Measurements from ENCODE around the gene RIMS1.

GRCh38 chr6:72389698-72390097, 503.3 kb downstream of the RIMS1 start:
- TF ChIP-seq CTCF (IDR thresholded peaks at IDR 0.05; ENCODE audit: low read length) (no peak), EZH2 (IDR thresholded peaks at IDR 0.05; ENCODE audit: borderline replicate concordance, low read length) (no peak)

Measured in OCI-LY1 (cell line).